AG09309 (cell line): ENCODE results near the gene AP3D1.
"Not testable (repeated sequence)": the region's sequence is repeated elsewhere in the genome, so short reads cannot be mapped to it uniquely, and the experiment has no call there.

ENCODE experiments used
- DNase-seq: peaks from one replicate; pipeline ENCODE4 v3.0.0-alpha.2; 2010; ENCODE audit warnings: low read depth
- H3K4me3 ChIP-seq: 2 replicates; pipeline ENCODE4 v1.5.1; 2011; ENCODE audit warnings: mild to moderate bottlenecking, low read depth, low read length, moderate library complexity; ENCODE audit not compliant: control insufficient read depth
- TF ChIP-seq, protein P1 (sequence below): IDR thresholded peaks from 2 replicates; pipeline ENCODE4 v1.5.1; 2011; ENCODE audit warnings: mild to moderate bottlenecking, low read depth, low read length, inconsistent platforms; ENCODE audit not compliant: insufficient read depth, control insufficient read depth; ENCODE audit errors: missing control alignments

The AP3D1 gene

DNA sequence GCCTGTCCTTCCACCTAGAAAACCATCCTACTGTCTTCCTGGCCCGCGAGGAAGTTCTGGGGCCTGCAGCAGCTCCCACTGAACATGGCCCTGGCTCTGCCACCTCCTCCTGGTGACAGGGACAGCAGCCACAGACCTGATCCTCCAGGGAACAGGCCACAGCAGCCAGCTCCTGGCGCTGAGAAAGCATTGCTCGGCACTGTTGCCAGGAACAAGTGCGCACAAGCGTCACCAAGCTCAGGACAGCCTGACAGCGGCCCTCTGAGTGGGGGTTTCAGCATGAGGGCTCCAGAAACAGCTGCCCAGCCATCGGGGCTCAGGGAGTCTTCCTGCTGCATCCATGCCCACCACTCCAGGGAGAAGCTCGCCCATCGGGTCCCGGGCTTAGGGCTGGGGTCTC lies 21.9 kb downstream of the AP3D1 start:
- DNase-seq = no peak
- TF ChIP-seq, protein P1, sequence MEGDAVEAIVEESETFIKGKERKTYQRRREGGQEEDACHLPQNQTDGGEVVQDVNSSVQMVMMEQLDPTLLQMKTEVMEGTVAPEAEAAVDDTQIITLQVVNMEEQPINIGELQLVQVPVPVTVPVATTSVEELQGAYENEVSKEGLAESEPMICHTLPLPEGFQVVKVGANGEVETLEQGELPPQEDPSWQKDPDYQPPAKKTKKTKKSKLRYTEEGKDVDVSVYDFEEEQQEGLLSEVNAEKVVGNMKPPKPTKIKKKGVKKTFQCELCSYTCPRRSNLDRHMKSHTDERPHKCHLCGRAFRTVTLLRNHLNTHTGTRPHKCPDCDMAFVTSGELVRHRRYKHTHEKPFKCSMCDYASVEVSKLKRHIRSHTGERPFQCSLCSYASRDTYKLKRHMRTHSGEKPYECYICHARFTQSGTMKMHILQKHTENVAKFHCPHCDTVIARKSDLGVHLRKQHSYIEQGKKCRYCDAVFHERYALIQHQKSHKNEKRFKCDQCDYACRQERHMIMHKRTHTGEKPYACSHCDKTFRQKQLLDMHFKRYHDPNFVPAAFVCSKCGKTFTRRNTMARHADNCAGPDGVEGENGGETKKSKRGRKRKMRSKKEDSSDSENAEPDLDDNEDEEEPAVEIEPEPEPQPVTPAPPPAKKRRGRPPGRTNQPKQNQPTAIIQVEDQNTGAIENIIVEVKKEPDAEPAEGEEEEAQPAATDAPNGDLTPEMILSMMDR = no peak
- no peak overlapping the region for H3K4me3 ChIP-seq

DNA sequence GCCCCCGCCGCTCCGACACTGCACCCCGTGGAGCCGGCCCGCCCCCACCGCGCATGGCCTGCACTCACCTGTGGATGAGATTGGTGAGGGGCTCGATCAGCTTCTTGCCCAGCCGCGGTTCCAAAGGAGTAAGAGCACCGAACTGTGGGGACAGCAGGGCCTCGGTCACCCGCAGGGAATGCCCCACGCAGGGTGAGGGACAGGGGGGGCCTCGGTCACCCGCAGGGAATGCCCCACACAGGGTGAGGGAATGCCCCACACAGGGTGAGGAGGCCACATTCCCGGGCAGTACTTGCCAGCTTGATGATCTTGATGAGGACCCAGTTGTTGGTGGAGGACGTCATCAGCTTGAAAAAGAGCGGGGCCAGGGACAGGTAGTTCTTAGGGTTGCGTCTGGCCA lies 22.3 kb downstream of the AP3D1 start:
- no peak for DNase-seq
- TF ChIP-seq, protein P1 = no peak
- no peak overlapping the region for H3K4me3 ChIP-seq

DNA sequence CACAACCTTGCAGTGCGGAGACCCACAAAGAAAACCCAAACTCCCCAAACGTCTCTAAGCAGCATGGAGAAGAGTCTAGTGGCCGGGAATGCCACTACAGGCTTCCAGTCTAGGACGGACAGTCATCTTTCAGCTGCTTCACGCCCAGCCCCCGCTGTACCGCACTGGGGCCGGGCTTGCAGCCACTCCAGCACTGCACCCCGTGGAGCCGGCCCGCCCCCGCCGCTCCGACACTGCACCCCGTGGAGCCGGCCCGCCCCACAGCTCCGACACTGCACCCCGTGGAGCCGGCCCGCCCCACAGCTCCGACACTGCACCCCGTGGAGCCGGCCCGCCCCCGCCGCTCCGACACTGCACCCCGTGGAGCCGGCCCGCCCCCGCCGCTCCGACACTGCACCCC lies 23.1 kb downstream of the AP3D1 start:
- not testable (repeated sequence) for DNase-seq, H3K4me3 ChIP-seq

DNA sequence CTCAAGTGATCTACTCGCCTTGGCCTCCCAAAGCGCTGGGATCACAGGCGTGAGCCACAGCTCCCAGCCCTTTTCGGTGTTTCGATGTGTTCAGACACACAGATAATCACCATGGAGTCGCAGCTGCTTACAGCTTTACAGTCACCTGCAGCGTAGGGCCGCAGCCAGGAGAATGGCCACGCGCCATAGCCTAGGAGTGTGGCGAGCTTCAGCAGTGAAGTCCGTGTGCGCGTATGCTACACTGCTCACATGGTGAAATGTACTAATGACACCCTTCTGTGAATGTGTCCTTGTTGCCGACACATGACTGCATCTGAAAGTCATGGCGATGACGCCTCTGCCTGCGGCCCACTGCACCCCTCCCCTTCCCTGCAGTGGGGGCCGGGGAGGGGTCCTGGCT lies 23.6 kb downstream of the AP3D1 start:
- TF ChIP-seq, protein P1 = no peak
- DNase-seq = no peak
- H3K4me3 ChIP-seq = no peak overlapping the region

DNA sequence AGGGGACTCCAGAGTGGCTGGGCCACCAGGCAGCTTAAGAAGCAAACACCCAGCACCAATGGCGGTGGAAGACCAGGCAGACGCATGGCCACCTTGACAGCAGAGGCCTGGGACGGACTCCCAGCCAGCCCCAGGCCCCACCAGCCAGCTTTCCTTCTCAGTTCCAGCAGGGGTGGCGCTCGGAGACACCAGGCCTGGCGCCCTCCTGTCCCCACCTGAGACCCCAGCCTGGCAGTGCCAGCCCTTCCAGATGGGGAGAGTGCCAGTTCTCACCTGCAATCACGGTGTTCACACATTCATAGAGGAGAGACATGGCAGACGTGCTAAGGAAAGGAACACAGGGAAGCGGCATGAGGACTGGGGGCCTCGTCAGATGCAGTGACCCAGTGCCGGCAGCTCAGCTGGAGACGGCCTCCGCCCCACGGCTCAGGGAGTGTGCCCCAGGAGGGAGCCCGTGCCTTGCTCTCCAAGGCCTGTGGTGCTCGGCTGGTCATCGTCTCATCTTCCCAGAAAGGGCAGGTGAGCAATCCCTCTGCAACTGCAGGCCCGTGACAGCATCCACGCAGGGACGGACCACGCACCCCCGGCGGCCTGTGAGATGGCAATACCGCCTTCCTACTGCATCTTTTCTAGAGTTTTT lies 24.4 kb downstream of the AP3D1 start:
- no peak for DNase-seq
- no peak overlapping the region for H3K4me3 ChIP-seq
- TF ChIP-seq, protein P1 = no peak

DNA sequence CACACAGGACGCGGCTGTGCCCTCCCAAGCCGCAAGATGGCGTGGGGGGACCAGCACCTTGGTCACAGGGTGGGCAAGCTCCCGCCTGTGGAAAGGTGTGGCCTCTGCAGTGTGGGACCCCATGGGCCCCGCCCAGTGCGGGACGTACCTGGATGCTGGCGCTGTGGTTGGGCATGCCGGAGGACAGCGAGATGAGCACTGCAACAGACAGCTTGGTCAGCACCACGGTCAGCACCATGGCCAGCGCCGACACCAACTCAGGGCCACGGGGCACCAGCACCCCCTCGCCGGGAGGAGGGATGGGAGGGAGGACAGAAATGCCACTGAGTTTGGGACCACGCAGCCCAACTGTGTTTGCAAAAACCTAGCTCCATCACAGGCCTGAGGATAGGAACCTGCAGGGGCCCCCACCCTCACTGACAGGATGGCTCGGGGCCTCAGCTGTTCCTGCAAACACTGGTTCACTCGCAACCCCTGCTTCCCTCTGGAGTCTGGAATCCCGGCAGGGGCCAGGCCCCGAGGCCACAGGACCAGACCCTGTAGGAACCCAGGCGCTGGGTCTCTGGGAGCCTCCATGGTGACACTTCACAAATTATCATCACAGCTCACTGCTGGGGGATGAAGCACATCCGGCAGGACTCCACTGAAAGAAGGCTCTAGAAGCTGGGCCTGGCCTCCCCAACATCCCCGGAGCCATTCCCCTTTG lies 27.5 kb downstream of the AP3D1 start:
- no peak overlapping the region for H3K4me3 ChIP-seq
- TF ChIP-seq, protein P1 = no peak
- no peak for DNase-seq

DNA sequence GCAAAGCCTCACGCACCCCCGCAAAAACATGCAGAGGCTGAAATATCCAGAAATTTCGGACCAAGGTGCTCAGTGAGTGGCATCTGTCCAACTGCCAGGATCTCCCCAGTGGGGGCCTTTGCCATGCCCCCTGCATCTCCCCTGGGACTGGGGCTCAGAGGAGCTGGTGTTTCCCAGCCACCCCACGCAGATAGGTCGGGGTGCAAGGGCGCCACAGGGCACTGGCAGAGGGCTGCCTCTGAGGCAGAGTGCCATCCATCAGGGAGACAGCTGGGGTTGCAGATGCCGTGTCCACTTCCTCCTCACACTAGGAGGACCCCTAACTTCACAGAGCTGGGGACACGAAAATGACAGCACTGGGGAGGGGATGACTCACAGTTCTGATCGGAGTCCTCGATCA lies 28.4 kb downstream of the AP3D1 start:
- no peak for DNase-seq
- no peak overlapping the region for H3K4me3 ChIP-seq
- TF ChIP-seq, protein P1 = no peak
